ENCODE results near the gene ABAT. TPM values are rescaled to one million over a fixed set of nuclear protein-coding genes. Genes with fewer than 3 reads are reported as not detected.

ABAT gene
- total RNA-seq, 1 experiment from 2014 or later = 0.91 TPM

GRCh38 chr16:8816967-8817655 is 142.7 kb downstream of the ABAT start:
- no peak for DNase-seq (ENCODE audit: low read depth)

GRCh38 chr16:8818504-8819270 is 144.3 kb downstream of the ABAT start:
- DNase-seq (ENCODE audit: low read depth) = no peak

GRCh38 chr16:8819411-8820034 is 145.1 kb downstream of the ABAT start:
- no peak for DNase-seq (ENCODE audit: low read depth)

GRCh38 chr16:8822403-8822802 is 148.0 kb downstream of the ABAT start:
- no peak for DNase-seq (ENCODE audit: low read depth)

GRCh38 chr16:8826278-8826879 is 152.0 kb downstream of the ABAT start:
- DNase-seq (ENCODE audit: low read depth) = no peak

GRCh38 chr16:8828541-8829165 is 154.2 kb downstream of the ABAT start:
- DNase-seq (ENCODE audit: low read depth) = no peak

- no peak for DNase-seq (ENCODE audit: low read depth)
These were observed 157.0 kb downstream of the ABAT start for GRCh38 chr16:8831450-8831849.

GRCh38 chr16:8831871-8832716 is 157.7 kb downstream of the ABAT start:
- no peak for DNase-seq (ENCODE audit: low read depth)

GRCh38 chr16:8832717-8833105 is 158.3 kb downstream of the ABAT start:
- DNase-seq (ENCODE audit: low read depth) = no peak

Other genes with a start within 250 kb of the ABAT start
- not detected in 2 replicates for gene TMEM114, start 84.1 kb upstream of the ABAT start, total RNA-seq (2014; rRNA removed; shearing (Covaris generic))
- gene METTL22, start 52.9 kb upstream of the ABAT start, total RNA-seq (2014; rRNA removed; shearing (Covaris generic)) = 17.3 and 23.6 TPM in 2 replicates
- 7.1 TPM in 2 replicates for gene TMEM186, start 123.0 kb downstream of the ABAT start, total RNA-seq (2014; rRNA removed; shearing (Covaris generic))
- 42.7 and 61.0 TPM in 2 replicates for gene PMM2, start 123.2 kb downstream of the ABAT start, total RNA-seq (2014; rRNA removed; shearing (Covaris generic))
- gene CARHSP1, start 194.4 kb downstream of the ABAT start, total RNA-seq (2014; rRNA removed; shearing (Covaris generic)) = 199 and 229 TPM in 2 replicates
- not detected in 2 replicates for gene LITAFD, start 207.7 kb downstream of the ABAT start, total RNA-seq (2014; rRNA removed; shearing (Covaris generic))

Data from M059J (cell line).